MM.1S (cell line): ENCODE results near the gene TMEM235.

Experiments
- EZH2 ChIP-seq: fragments of 300-600 bp; sonication (generic); optimal IDR thresholded peaks from 2 replicates; pipeline ENCODE3; 2017; ENCODE audit warnings: low read depth, mild to moderate bottlenecking, antibody characterized with exemption, low read length, mixed read lengths
- TF ChIP-seq, protein P1 (sequence below): fragments of 300-600 bp; sonication (generic); IDR thresholded peaks from 2 replicates; pipeline ENCODE4 v1.5.1; 2016; ENCODE audit warnings: antibody characterized with exemption, low read length, mixed read lengths

DNA sequence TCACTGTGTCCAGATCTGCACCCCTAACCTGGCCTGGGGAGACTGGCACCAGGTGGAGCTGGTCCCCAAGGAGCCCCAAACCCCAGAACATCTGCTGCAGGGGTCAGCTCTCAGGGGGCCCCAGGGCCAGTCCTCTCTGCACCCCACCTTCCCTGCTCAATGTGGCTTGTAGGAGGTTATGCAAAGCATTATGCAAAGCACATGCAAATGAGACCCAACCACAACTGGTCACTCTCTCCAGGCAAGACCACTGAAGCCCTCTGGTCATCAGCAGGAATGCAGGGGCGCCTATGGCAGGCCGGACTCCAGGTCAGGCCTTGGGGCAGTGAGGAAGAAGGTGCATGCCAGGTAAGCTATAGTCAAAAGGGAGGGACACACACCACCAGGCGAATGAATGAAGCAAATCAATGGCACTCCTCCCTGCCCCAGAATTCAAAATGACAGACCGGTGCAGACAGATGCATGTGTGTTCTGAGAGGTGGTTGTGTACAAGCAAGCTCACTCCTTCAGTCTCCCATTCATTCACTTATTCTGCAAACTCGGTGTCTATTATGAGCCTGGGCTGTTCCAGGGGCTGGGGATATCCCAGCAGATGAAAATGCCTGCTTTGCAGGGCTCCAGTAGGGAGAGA lies 48.0 kb downstream of the TMEM235 start:
- TF ChIP-seq, protein P1, sequence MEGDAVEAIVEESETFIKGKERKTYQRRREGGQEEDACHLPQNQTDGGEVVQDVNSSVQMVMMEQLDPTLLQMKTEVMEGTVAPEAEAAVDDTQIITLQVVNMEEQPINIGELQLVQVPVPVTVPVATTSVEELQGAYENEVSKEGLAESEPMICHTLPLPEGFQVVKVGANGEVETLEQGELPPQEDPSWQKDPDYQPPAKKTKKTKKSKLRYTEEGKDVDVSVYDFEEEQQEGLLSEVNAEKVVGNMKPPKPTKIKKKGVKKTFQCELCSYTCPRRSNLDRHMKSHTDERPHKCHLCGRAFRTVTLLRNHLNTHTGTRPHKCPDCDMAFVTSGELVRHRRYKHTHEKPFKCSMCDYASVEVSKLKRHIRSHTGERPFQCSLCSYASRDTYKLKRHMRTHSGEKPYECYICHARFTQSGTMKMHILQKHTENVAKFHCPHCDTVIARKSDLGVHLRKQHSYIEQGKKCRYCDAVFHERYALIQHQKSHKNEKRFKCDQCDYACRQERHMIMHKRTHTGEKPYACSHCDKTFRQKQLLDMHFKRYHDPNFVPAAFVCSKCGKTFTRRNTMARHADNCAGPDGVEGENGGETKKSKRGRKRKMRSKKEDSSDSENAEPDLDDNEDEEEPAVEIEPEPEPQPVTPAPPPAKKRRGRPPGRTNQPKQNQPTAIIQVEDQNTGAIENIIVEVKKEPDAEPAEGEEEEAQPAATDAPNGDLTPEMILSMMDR, result no peak
- TF ChIP-seq EZH2, result no peak
